CD4-positive, alpha-beta T cell treated with Interleukin-4 for 1 hour (primary cell): ENCODE data around the gene SPRR1A.

Experiments
- DNase-seq, 2 donors: peaks; one replicate each; pipeline ENCODE4 v3.0.0-alpha.2; 2020 to 2022

SPRR1A gene

GRCh38 chr1:153032677-153033308 lies 48.9 kb downstream of the SPRR1A start:
- no peak for DNase-seq

- no peak for DNase-seq
Measured at GRCh38 chr1:153035211-153035610, 51.3 kb downstream of the SPRR1A start.
